ENCODE measurements around the gene PNLIPRP1. TPM values are rescaled to one million over a fixed set of nuclear protein-coding genes. Genes with fewer than 3 reads are reported as not detected.

The PNLIPRP1 gene
- total RNA-seq, 1 donor from 2014 or later: not detected

GRCh38 chr10:116596062-116596461 lies 5.3 kb downstream of the PNLIPRP1 start:
- intact Hi-C loops (cut with DNase I): no loop called here
- DNase-seq (ENCODE audit: missing footprints) (no peak), ATAC-seq (no peak)

GRCh38 chr10:116597543-116597942 lies 6.8 kb downstream of the PNLIPRP1 start:
- intact Hi-C loops (cut with DNase I): no loop called here
- DNase-seq (ENCODE audit: missing footprints): no peak
- no peak for ATAC-seq

- DNase-seq (ENCODE audit: missing footprints) (no peak), ATAC-seq (no peak)
- intact Hi-C loops (cut with DNase I): no loop called here
These were observed 7.6 kb downstream of the PNLIPRP1 start for GRCh38 chr10:116598329-116598728.

GRCh38 chr10:116599991-116600390 lies 9.2 kb downstream of the PNLIPRP1 start:
- DNase-seq (ENCODE audit: missing footprints) (no peak), ATAC-seq (no peak)
- intact Hi-C loops (cut with DNase I): no loop called here

GRCh38 chr10:116602648-116603400 lies 12.1 kb downstream of the PNLIPRP1 start:
- DNase-seq (ENCODE audit: missing footprints): no peak

GRCh38 chr10:116606061-116606483 lies 15.3 kb downstream of the PNLIPRP1 start:
- intact Hi-C loops (cut with DNase I): no loop called here
- DNase-seq (ENCODE audit: missing footprints): no peak
- no peak for ATAC-seq

More at GRCh38 chr10:116602648-116603400, 12.1 kb downstream of the PNLIPRP1 start:
- ATAC-seq: no peak
- intact Hi-C loops (cut with DNase I): no loop called here

GRCh38 chr10:116607336-116607735 lies 16.6 kb downstream of the PNLIPRP1 start:
- intact Hi-C loops (cut with DNase I): no loop called here
- ATAC-seq (no peak), DNase-seq (ENCODE audit: missing footprints) (no peak)

- DNase-seq (ENCODE audit: missing footprints) (no peak), ATAC-seq (no peak)
- intact Hi-C loops (cut with DNase I): no loop called here
These were observed 18.2 kb downstream of the PNLIPRP1 start for GRCh38 chr10:116608686-116609594.

- intact Hi-C loops (cut with DNase I): no loop called here
- ATAC-seq: no peak
- no peak for DNase-seq (ENCODE audit: missing footprints)
These were observed 19.8 kb downstream of the PNLIPRP1 start for GRCh38 chr10:116610443-116611152.

- intact Hi-C loops (cut with DNase I): no loop called here
- DNase-seq (ENCODE audit: missing footprints) (no peak), ATAC-seq (no peak)
These were observed 20.4 kb downstream of the PNLIPRP1 start for GRCh38 chr10:116611153-116611545.

- intact Hi-C loops (cut with DNase I): no loop called here
- ATAC-seq: no peak
- no peak for DNase-seq (ENCODE audit: missing footprints)
These were observed 21.5 kb downstream of the PNLIPRP1 start for GRCh38 chr10:116612107-116612769.

GRCh38 chr10:116613471-116613870 lies 22.7 kb downstream of the PNLIPRP1 start:
- intact Hi-C loops (cut with DNase I): no loop called here
- ATAC-seq: no peak

GRCh38 chr10:116614796-116615195 lies 24.0 kb downstream of the PNLIPRP1 start:
- DNase-seq (ENCODE audit: missing footprints) (no peak), ATAC-seq (no peak)
- intact Hi-C loops (cut with DNase I): no loop called here

More at GRCh38 chr10:116613471-116613870, 22.7 kb downstream of the PNLIPRP1 start:
- DNase-seq (ENCODE audit: missing footprints): no peak

- intact Hi-C loops (cut with DNase I): no loop called here
These were observed 24.5 kb downstream of the PNLIPRP1 start for GRCh38 chr10:116615199-116615776.

GRCh38 chr10:116620423-116621400 lies 30.0 kb downstream of the PNLIPRP1 start, which contains the start of gene PNLIPRP2:
Gene PNLIPRP2 (plus strand): TSS chr10:116620953.
- no peak for DNase-seq (ENCODE audit: missing footprints)
- intact Hi-C loops (cut with DNase I): no loop called here
- ATAC-seq: no peak

More at GRCh38 chr10:116615199-116615776, 24.5 kb downstream of the PNLIPRP1 start:
- ATAC-seq (no peak), DNase-seq (ENCODE audit: missing footprints) (no peak)

- intact Hi-C loops (cut with DNase I): no loop called here
- DNase-seq (ENCODE audit: missing footprints) (no peak), ATAC-seq (no peak)
These were observed 30.7 kb downstream of the PNLIPRP1 start for GRCh38 chr10:116621476-116621875.

All from Right ventricle myocardium inferior (tissue), 1 donor.